Activated CD4-positive, alpha-beta T cell treated with anti-CD3 and anti-CD28 coated beads, Interleukin-10, Interleukin-2, amounts not matched to agents 100 ng/mL and 50 ng/mL, durations not matched to agents 16 hours and 8 hours (primary cell): ENCODE results near the gene VPS37C.

ENCODE experiments used
- DNase-seq: peaks from one replicate; pipeline ENCODE4 v3.0.0-alpha.2; 2020

Gene VPS37C

DNA sequence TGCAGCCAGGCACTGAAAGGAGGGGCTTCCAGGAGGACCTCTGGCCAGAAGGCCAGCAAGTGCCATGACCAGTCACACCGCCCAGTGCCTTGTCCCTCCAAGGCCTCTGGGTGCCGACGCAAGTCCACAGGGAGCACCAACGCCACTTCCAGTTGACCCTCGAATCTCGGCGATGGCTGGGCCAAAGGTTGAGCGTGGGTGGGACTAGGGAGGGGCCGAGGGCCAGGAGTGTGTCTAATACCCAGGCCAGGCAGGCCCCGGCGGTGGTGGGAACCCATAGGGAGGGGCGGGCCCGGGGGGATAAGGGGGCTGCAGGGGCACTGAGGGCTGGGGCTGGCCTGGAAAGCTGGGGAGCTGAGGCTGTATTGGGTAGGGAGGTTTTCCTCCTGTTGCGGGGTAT lies 29.6 kb downstream of the VPS37C start:
- DNase-seq, result no peak

DNA sequence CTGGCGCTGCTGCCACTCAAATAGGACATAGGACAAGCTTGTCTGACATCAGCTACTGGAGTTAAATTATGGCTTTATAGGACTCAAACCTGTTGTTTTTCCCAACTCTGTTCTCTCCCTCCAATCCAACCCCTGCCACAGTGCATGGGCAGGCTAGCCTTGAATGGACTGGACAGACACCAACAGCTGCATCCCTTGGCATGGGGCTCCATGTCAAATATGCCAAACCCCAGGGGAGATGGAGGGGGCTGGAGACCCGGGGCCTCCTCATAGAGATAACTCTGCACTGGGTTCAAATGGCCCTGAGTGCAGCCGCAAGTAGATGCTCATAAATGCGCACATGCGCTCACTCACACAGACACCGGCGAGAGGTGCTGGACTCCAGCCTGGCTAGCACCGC lies 30.0 kb downstream of the VPS37C start:
- DNase-seq, result no peak

DNA sequence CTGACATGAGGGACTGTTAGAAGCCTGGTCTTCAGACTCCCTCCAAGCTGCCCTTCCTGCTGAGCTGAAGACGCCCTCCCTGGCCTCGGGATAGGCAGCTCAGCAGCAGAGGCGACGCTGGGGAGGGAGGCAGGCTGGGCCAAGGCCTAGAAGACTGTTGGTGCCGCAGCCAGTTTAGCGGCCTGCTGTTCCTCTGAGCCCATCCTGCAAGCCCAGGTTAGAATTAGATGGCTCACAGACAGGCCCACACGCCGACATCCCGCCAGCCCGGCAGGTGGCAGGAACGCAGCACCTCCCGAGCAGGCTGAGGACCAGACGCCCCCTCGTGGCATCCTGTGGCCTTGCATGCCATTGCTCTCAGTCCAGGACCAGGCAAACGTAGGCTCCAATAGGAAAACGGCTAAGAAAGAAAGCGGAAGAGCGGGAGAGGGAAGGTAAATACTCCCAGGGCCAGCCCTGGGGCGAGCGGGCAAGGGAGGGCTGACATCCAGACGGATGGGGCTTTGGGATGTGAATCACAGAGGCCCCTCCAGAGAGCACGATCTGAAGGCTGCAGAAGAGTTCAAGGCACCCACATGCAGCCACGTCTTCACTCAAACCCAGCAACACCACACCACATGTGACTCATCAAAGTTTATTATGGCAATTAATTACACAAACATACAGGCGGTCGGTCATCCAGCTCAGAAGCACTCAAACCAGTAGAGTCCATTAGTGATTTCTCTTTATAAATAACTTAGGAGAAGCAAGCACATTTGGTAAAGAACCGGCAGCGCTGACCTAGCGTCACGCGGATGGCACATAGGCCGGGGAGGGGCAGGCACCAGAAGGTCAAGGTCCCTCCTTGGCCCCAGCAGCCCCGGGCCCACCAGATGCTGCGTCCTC lies 31.3 kb downstream of the VPS37C start:
- DNase-seq, result peak; percentile 94

DNA sequence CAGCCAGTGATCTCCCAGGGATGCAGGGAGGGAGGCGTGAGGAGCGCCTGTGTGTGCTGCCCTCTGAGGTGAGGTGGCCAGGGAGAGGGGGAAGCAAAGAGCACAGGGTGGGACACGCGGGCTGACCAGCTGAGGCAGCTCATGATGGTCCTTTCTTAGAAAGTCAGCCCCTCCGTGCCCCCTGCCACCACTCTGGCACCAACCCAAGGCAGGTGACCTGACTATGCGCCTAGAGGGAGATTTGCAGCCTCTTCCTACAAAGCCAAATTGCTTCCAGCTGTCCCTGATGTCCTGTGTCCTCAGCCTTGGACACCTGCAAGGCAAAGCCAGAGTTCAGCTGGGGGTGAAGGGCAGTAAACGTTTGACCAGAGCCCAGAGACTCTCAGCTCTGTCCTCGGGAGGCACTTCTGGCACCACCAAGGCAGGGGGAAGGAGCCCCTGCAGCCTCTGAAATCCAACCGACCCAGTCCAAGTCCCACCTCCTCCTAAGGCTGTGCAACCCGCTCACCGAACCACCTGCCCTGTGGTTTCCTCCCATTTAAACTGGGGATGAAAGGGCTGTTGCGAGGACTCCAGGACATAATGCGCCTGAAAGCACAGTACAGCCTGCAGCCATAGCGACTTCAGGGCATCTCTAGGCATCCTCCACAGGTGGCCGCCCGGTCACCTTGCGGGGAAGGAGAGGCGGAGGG lies 32.1 kb downstream of the VPS37C start:
- no peak for DNase-seq

DNA sequence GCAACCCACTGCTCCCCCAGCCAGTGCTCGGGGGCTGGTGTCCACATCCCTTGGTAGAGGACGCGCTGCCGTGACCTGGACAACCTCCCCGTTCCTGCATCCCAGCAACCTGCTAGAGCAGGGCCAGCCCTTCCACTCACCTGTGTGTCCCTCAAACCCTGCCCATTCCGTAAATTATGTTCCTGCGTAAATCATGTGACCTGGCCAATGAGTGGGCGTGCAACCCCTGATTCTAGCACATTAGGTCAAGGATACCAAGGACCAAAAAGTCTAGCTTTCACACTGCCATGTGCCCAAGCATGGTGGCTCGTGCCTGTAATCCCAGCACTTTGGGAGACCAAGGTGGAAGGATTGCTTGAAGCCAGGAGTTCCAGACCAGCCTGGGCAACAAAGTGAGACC lies 33.2 kb downstream of the VPS37C start:
- DNase-seq, result no peak

DNA sequence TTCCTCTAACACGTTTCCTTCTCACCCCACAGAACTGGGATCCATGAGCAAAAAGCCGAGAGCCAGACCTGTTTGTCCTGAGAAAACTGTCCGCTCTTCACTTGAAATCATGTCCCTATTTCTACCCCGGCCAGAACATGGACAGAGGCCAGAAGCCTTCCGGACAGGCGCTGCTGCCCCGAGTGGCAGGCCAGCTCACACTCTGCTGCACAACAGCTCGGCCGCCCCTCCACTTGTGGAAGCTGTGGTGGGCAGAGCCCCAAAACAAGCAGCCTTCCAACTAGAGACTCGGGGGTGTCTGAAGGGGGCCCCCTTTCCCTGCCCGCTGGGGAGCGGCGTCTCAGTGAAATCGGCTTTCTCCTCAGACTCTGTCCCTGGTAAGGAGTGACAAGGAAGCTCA lies 35.0 kb downstream of the VPS37C start:
- no peak for DNase-seq

DNA sequence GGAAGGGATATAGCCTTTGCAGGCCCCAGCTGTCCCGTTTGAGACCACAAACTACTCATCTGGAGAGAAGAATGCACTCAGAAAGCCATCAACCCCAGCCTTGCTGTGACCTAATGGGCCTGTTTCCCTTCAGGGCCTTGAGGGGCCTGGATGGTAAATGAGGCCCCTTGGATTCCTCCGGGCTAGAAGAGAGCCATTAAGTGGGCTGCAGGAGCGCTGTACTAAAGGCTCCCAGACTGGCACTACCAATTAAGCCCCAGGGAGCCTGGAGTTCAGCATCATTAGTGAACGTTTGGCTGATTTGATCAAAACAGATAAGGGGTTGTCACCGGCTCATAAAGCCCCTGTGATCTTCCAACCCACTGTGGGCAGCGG lies 35.9 kb downstream of the VPS37C start:
- DNase-seq, result no peak

DNA sequence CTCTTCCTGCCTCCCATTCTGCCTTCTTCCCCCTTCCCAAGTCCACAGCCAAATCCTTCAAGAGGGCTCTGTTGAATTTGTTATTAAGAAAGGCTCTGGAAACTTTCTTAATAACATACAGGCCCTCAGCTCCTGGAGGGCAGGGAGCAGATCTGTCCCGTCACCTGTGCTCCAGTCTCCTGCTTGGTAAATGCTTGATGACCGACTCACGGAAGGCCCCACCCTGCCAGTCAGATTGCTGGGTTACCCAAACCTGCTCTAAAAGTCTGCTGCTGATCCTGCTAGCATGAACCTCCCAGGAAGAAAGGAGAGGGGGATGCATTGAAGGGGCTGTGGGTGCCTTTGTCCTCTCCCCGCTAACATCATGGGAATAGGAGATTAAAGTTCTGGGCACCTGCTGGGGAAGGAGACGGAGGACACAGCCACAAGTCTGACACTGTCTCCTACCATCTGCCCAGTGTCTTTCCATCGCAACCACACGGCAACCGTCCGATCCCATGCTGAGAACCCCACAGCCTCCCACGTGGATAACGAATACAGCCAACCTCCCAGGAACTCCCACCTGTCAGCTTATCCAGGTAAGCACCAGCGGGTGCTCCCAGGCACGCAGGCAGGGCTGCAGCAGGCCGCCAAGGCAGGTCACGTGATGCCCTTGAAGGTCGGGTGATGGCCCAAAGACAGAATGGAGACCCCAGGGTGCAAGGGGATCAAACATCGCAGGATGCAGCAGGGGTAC lies 36.5 kb downstream of the VPS37C start:
- no peak for DNase-seq

DNA sequence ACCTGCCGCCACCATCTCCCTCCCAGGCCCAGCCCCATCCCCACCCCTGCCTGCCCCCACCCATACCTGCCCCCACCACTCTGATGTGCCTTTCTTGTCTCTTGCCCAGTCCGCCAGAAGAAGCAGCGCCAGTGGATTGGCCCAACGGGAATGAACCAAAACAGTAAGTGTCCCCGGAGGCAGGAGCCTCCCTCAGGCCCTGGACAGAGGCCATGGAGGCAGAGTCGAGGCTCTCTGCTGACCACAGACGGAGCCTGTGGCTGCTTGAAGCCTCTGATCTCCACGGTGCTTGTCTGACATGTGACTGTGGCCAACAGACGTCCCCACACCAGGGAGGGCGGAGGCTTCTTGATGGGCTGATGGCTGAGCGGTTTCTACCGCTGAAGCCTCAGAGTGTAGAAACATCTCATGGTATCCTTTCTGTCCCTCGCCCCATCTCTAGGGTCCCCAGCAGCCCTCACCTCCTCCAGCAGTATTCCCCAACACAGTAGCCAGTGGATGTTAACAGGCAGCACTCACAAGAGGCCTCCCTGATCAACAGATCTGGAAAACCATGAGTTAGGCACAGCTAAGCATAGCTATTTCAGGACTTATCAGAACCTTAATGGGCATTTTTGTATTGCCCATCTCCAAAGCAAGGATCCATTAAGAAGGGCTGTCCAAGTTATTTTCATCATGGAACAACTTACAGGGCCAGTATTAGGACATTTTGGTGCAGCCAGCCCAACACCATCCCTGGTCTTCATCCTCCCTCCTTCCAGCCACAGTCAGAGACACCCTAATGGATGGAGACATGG lies 37.3 kb downstream of the VPS37C start:
- no peak for DNase-seq

DNA sequence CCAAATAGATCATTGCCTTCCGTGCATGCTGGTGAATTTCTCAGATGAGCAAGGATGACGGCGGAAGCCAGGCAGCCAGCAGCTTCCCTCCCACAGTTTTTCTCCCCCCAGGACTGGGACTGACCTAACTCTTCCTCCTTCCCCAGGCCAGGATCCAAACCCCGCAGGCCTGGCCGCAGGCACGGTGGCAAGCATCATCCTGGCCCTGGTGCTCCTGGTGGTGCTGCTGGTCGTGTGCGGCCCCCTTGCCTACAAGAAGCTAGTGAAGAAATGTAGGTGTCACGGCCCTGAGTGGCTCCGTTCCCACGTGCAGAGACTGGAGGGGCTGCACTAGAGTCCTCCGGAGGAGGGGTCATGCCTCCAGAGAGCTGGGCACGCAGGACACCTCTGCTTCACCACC lies 38.5 kb downstream of the VPS37C start:
- DNase-seq, result no peak

DNA sequence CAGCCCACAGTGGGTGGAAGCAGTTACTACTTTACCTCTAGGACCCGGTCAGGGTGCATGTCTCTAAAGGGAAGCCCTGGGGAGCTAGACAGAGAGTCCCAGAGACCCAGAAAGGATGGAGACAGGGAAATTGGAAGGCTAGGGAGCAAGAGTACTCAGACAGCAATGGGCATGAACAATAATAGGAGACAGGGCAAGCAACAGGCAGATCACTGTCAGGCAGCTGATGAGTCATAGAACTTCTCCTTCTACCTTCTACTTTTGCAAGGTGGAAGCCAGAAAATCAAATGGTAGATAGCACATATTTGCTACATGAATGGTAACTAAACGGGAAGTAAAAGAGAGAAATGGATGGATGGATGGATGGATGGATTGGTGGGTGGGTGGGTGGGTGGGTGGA lies 39.3 kb downstream of the VPS37C start:
- no peak for DNase-seq

DNA sequence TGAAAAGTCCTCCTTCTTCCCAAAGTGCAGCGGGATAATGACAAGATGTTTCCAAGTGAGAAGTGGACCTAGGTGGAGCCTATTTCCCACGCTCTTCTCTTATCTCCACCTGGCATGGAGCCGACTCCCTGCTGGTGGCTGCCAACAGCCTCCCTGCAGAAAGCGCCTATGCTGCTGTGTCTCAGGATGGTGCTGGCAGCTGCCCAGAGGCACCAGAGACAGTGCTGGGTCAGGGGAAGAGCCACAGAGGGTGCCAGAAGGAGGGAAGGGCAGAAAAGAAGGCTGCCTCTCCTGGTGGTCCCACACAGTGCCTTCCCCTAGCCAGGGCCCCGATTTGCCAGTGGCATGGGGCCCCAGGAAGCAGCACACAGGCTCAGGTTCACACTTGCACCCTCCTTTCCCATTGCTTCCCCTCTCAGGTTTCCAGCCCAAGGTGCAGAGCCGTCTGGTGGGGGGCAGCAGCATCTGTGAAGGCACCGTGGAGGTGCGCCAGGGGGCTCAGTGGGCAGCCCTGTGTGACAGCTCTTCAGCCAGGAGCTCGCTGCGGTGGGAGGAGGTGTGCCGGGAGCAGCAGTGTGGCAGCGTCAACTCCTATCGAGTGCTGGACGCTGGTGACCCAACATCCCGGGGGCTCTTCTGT lies 39.9 kb downstream of the VPS37C start:
- no peak for DNase-seq

DNA sequence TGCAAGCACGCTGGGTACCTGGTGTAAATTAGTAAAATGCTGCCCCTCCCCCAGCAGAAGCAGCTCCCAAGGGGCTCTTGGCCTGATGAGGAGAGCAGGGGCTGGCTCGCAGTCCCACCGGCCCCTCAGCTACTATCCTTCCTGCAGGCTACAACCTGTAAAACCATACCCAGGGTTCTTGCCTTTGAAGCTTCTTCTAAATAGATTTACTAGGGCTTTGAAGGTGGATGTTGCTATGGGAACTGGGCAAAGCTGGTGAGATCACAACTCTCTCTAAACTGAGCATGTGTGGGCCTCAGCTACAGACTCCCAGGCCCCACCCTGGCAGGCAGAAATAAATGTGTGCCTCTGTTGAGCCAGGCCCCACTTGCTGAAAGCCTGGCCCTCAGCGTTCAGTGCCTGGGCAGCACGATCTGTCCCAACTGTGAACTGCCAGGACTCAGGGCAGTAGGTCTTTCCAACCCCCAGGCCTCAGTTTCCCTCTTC lies 40.5 kb downstream of the VPS37C start:
- no peak for DNase-seq

DNA sequence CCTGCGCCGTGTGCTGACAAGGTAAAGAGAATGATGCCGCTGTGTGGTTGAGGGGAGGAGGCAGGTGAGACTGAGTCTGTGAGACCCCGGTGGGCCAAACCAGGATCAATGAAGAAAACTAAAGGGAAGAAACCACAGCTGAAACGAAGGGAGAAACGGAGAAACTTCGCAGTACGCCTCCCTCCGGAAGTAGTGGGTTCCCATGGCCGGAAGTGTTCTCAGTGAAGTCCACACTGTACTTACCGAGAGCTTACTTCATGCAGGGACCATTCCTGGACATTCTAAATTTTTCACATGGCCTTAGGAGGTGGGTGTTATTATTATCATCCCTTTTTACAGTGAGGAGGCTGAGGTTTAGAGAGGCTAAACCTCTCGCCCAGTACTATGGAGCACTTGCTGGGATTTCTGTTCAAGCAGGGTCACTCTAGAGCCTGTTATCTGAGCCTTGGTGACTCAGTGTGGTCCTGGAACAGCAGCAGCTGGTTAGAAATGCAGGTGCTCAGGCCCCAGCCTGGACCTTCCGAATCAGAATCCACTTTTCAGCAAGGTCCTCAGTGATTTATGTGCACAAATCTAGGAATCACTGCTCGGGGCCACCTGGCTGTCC lies 41.0 kb downstream of the VPS37C start:
- DNase-seq, result no peak

DNA sequence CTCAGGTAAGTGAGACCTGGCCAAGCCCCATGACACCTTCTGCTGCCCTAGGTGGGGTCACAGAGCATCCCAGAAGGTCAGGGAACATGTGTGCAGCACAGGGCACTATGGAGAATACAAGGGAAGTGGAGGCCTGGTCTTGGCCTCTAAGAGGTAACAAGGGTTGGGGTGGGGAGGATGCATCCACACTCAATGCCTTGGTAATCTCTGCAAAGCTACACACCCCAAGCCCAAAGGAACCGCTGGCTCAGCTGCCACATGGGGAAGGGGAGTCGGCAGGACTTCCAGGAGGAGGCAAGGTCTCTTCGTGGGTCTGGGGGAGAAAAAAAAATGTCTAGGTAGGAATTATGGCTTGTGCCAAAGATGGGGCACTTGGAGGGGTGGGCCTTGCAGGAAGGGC lies 41.7 kb downstream of the VPS37C start:
- no peak for DNase-seq

DNA sequence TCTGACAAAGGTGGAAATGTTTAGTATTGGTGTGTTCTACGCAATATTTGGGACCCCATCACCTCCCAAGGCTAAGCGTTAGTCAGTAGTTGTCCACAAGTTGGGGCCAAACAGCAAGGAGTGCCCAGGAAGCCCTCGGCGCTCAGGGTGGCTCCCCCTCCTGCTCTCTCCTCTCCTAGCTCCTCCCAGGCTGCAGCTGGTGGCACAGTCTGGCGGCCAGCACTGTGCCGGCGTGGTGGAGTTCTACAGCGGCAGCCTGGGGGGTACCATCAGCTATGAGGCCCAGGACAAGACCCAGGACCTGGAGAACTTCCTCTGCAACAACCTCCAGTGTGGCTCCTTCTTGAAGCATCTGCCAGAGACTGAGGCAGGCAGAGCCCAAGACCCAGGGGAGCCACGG lies 42.2 kb downstream of the VPS37C start:
- no peak for DNase-seq

DNA sequence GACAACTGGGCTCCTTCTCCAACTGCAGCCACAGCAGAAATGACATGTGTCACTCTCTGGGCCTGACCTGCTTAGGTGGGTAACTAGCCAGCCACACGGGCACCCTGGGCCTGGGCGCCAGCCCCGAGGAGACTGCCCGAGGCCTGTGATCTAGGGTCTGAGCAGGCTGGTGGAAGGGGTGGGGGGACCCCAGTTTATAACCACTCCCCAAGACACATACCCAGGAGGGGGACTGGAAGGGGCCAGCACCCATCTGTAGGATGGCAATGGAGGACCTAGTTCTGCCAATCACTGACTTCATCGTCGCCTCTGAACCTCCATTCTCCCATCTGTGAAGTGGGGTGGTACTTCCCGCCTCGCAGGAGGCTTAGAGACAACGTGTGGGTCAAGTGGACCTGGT lies 42.8 kb downstream of the VPS37C start:
- DNase-seq, result no peak

DNA sequence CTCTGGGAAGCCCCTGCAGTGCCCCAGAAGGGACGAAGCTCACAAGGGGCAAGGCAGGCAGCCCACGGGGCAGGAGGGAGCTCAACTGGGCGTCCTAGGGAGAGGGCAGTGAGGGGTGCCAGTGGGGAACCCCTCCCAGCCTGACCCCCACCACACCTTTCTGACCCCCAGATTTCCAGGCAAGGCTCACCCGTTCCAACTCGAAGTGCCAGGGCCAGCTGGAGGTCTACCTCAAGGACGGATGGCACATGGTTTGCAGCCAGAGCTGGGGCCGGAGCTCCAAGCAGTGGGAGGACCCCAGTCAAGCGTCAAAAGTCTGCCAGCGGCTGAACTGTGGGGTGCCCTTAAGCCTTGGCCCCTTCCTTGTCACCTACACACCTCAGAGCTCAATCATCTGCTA lies 43.2 kb downstream of the VPS37C start:
- no peak for DNase-seq

DNA sequence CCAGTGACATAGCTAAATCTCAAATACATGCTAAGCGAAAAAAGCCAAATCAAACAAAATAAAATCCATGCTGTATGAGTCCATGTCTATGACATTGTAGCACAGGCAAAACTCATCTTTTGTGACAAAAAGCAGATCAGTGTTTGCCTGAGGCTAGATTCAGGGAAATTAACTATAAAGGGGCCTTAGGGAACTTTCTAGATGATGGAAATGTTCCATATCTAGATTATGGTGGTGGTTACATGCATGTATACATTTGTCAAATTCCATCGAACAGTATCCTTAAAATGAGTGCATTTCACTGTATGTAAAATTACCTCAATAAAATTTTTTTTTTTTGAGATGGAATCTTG lies 44.1 kb downstream of the VPS37C start:
- no peak for DNase-seq

DNA sequence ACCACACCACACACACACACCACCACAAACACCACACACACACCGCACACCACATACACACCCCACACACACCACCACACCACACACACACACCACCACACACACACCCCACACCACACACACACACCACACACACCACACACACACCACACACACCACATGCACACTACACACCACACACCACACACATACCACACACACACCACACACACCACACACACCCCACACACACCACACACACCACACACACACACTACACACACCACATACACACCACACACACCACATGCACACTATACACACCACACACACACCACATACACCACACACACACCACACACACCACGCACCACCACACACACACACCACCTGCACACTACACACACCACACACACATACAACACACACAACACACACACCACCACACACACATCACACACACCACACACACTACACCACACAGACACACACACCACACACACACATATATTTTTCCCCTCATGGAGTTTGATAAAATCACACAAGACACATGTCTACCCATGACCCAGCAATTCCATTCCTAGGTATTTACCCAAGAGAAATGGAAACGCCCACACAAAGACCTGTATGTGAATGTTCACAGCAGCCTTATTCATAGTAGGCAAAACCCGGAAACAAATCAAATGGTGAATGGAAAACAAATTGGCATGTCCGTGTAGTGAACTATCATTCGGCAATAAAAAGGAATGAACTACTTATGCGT lies 44.6 kb downstream of the VPS37C start:
- DNase-seq, result no peak

DNA sequence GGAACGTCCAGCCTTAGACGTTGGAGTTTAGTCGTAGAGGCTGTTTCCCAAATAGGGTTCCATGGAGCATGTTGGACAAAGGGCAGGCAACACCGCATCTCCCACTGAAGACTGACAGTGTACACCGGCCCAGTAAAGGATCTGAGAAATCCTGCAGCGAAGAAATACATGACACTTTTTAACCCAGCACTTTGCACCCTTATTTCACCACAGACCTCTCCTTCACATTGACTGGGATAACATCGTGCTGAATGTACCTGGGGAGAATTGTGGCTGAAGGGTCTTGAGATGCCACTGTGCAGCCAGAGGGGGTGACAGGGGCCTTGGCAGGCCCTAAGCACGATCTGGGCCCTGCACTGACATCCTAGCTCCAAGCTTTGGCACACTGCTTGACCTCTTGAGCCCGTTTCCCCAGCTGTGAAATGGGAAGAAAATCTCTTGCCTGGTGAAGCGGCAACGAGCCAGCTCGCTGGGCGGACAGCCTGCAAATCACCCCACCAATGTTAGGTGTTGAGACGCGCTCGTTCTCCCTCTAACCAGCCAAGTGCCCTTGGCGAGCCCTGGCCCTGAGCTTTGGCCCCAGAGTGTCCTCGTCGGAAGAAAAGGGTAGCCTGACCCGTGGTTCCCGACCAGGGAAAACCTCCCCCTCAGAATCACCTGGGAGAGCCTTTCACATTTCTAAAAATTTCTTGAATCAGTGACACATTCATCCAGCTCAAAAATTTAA lies 45.6 kb downstream of the VPS37C start:
- DNase-seq, result no peak
